ENCODE data around the gene C2orf49. TPM values are rescaled to one million over a fixed set of nuclear protein-coding genes. Genes with fewer than 3 reads are reported as not detected.

Gene C2orf49
- total RNA-seq, 2 experiments from 2014 or later: 19.9 to 20.0 TPM

- CTCF ChIA-PET: interaction anchor here (1.6 kb wide), 1 partner anchor 23 kb away, joined by 4 read pairs; no protein-coding TSS in a partner anchor
- POLR2A ChIA-PET: no interaction called here
Measured at GRCh38 chr2:105317937-105318336, 19.4 kb upstream of the C2orf49 start.

- POLR2A ChIA-PET: no interaction called here
- CTCF ChIA-PET: no interaction called here
Measured at GRCh38 chr2:105320651-105321215, 16.6 kb upstream of the C2orf49 start.

GRCh38 chr2:105321875-105322646, 15.3 kb upstream of the C2orf49 start:
- CTCF ChIA-PET: interaction anchor here (0.6 kb wide), 1 partner anchor 244 kb away, joined by 3 read pairs; no protein-coding TSS in a partner anchor
- POLR2A ChIA-PET: no interaction called here

GRCh38 chr2:105323111-105323510, 14.2 kb upstream of the C2orf49 start:
- ChIA-PET CTCF (no interaction called here), POLR2A (no interaction called here)

- POLR2A ChIA-PET: no interaction called here
- CTCF ChIA-PET: no interaction called here
Measured at GRCh38 chr2:105324101-105324500, 13.2 kb upstream of the C2orf49 start.

- CTCF ChIA-PET: no interaction called here
- POLR2A ChIA-PET: no interaction called here
Measured at GRCh38 chr2:105324732-105325131, 12.6 kb upstream of the C2orf49 start.

- ChIA-PET POLR2A (no interaction called here), CTCF (no interaction called here)
Measured at GRCh38 chr2:105325389-105325963, 11.9 kb upstream of the C2orf49 start.

- POLR2A ChIA-PET: interaction anchor here (0.6 kb wide), 1 partner anchor 13 kb away, joined by 6 read pairs; no protein-coding TSS in a partner anchor
Measured at GRCh38 chr2:105327271-105327670, 10.1 kb upstream of the C2orf49 start.

GRCh38 chr2:105327690-105328089, 9.7 kb upstream of the C2orf49 start:
- POLR2A ChIA-PET: interaction anchor here (0.6 to 2.5 kb wide), 2 partner anchors 10 to 14 kb away, joined by 6 to 12 read pairs; partner anchors contain the start of gene C2orf49
- CTCF ChIA-PET: interaction anchor here (1.5 to 1.6 kb wide), 2 partner anchors 19 to 87 kb away, joined by 3 read pairs; no protein-coding TSS in a partner anchor

More at GRCh38 chr2:105327271-105327670, 10.1 kb upstream of the C2orf49 start:
- CTCF ChIA-PET: interaction anchor here (1.5 to 1.6 kb wide), 2 partner anchors 18 to 87 kb away, joined by 3 read pairs; no protein-coding TSS in a partner anchor

- POLR2A ChIA-PET: interaction anchor here (2.5 kb wide), 1 partner anchor 9 kb away, joined by 12 read pairs; the partner anchor contains the start of gene C2orf49
Measured at GRCh38 chr2:105328281-105329196, 8.8 kb upstream of the C2orf49 start.

GRCh38 chr2:105329197-105329554, 8.2 kb upstream of the C2orf49 start:
- CTCF ChIA-PET: interaction anchor here (0.8 to 1.6 kb wide), 2 partner anchors 11 to 41 kb away, joined by 3 read pairs; no protein-coding TSS in a partner anchor

More at GRCh38 chr2:105328281-105329196, 8.8 kb upstream of the C2orf49 start:
- CTCF ChIA-PET: interaction anchor here (0.8 to 1.6 kb wide), 3 partner anchors 19 to 88 kb away, joined by 3 read pairs; no protein-coding TSS in a partner anchor

GRCh38 chr2:105329561-105330495, 7.5 kb upstream of the C2orf49 start, which contains the start of gene TGFBRAP1:
Gene TGFBRAP1, minus strand, starts transcription at chr2:105329735. Its CDS starts 21,434 bp downstream, at chr2:105308301.
- POLR2A ChIA-PET: interaction anchor here (0.6 to 2.5 kb wide), 3 partner anchors 8 to 757 kb away, joined by 5 to 12 read pairs (median 10); partner anchors contain the start of gene C2orf49
- CTCF ChIA-PET: interaction anchor here (0.7 to 1.6 kb wide), 4 partner anchors 9 to 24 kb away, joined by 3 to 6 read pairs (median 4); no protein-coding TSS in a partner anchor

More at GRCh38 chr2:105329197-105329554, 8.2 kb upstream of the C2orf49 start:
- POLR2A ChIA-PET: interaction anchor here (2.5 kb wide), 1 partner anchor 9 kb away, joined by 12 read pairs; the partner anchor contains the start of gene C2orf49

- CTCF ChIA-PET: interaction anchor here (0.7 to 1.6 kb wide), 4 partner anchors 8 to 25 kb away, joined by 3 to 6 read pairs (median 4); no protein-coding TSS in a partner anchor
- POLR2A ChIA-PET: interaction anchor here (0.6 to 0.9 kb wide), 2 partner anchors 25 to 756 kb away, joined by 5 to 10 read pairs; no protein-coding TSS in a partner anchor
Measured at GRCh38 chr2:105330681-105331375, 6.5 kb upstream of the C2orf49 start.

GRCh38 chr2:105334211-105334610, 3.1 kb upstream of the C2orf49 start:
- ChIA-PET CTCF (no interaction called here), POLR2A (no interaction called here)

GRCh38 chr2:105335469-105335868, 1.9 kb upstream of the C2orf49 start:
- CTCF ChIA-PET: no interaction called here
- POLR2A ChIA-PET: no interaction called here

- CTCF ChIA-PET: no interaction called here
- POLR2A ChIA-PET: interaction anchor here (0.5 to 2.5 kb wide), 3 partner anchors 8 to 407 kb away, joined by 3 to 12 read pairs (median 5); partner anchors contain the start of gene TGFBRAP1
Measured at GRCh38 chr2:105336786-105337121, 586 bp upstream of the C2orf49 start.

- ChIA-PET POLR2A (interaction anchor here (1.4 to 2.5 kb wide), 2 partner anchors 9 to 406 kb away, joined by 3 to 12 read pairs; partner anchors contain the start of gene TGFBRAP1), CTCF (no interaction called here)
Measured at GRCh38 chr2:105338020-105338385, 663 bp downstream of the C2orf49 start.

All from activated CD8-positive, alpha-beta memory T cell treated with anti-CD3 and anti-CD28 coated beads for 36 hours (primary cell).